ENCODE measurements around the gene FGF23.

DNA sequence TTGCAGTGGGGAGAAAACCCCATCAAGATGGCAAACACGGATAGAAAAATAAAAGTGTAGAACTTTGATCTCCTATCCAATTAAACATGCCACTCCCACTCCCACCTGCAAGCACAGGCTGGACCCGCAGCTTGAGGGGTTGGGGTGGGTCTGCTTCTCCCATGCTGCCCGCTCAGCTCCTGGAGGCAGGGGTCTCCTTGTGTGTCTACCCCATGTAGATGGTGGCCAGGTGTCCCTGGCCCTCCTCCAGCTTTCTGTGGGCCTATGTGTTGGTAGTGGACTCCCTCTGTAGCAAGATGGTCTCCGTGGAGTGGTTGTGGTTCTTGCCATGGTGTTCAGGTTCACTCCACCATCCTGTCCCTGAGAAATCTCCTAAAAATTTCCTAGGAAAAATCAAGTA is 23.5 kb upstream of the FGF23 start:
- no peak for TF ChIP-seq GATA2 (IDR thresholded peaks at IDR 0.05; ENCODE audit: low read depth, low read length)
- TF ChIP-seq GATA3 (IDR thresholded peaks at IDR 0.05; ENCODE audit: low read depth, low read length): no peak
